HG02623 (cell line): ENCODE measurements around the gene CERKL.
A peak's percentile ranks its signal among the peaks of the same experiment; 100 is the strongest.
"Not testable (repeated sequence)": the region's sequence is repeated elsewhere in the genome, so short reads cannot be mapped to it uniquely, and the experiment has no call there.

Source experiments
- ATAC-seq: cut with Tn5 transposase; IDR thresholded peaks from one replicate; pipeline ENCODE4 v1.9.1; 2021; ENCODE audit warnings: moderate library complexity; ENCODE audit not compliant: unreplicated experiment

Gene CERKL, protein sequence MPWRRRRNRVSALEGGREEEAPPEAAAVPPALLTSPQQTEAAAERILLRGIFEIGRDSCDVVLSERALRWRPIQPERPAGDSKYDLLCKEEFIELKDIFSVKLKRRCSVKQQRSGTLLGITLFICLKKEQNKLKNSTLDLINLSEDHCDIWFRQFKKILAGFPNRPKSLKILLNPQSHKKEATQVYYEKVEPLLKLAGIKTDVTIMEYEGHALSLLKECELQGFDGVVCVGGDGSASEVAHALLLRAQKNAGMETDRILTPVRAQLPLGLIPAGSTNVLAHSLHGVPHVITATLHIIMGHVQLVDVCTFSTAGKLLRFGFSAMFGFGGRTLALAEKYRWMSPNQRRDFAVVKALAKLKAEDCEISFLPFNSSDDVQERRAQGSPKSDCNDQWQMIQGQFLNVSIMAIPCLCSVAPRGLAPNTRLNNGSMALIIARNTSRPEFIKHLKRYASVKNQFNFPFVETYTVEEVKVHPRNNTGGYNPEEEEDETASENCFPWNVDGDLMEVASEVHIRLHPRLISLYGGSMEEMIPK

DNA sequence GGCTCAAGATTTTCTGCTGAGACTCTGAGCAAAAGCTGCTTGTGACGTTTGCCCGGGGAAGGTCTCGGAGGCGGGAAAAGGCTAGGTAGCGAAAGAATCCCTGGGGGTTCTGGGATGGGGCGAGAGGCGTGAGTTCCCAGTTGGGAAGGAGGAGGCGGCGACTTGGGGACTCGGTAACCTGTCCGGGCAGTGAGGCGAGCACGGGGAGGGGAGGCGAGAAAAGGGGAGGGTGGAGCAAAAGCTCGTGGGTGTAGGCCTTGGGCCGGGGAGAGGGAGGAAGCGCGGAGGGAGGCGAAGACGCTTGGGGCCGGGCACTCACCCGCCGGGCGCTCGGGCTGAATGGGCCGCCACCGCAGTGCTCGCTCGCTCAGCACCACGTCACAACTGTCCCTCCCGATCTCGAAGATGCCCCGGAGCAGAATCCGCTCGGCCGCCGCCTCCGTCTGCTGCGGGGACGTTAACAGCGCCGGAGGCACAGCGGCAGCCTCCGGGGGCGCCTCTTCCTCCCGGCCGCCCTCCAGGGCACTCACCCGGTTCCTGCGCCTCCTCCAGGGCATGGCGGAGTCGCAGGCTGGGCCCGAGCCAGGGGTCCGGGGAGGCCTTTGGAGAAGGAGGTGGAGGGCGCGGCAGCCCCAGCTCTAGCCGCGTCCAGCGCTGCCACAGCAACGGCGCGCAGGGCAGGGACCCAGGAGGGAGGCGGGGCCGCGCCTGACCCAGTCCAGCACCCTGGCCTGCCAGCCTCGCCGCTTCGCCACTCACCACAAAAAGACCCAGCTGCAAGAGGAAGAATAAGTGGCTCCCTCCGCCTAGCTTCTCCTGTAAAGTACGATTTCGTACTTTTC, at the start of gene CERKL:
Gene CERKL (minus strand): TSS at position 656 of the 842 bp plus-strand sequence. CDS start 99 bp downstream, at position 557.
- ATAC-seq, result peak; percentile 80

DNA sequence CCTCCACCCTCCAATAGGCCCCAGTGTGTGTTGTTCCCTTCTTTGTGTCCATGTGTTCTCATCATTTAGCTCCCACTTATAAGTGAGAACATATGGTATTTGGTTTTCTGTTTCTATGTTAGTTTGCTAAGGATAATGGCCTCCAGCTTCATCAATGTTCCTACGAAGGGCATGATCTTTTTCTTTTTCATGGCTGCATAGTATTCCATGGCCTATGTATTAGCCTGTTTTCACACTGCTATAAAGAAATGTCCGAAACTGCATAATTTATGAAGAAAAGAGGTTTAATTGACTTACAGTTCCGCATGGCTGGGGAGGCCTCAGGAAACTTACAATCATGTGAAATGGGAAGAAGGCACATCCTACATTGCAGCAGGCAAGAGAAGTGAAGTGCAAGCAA, 45.6 kb upstream of the CERKL start:
- ATAC-seq, result not testable (repeated sequence)

DNA sequence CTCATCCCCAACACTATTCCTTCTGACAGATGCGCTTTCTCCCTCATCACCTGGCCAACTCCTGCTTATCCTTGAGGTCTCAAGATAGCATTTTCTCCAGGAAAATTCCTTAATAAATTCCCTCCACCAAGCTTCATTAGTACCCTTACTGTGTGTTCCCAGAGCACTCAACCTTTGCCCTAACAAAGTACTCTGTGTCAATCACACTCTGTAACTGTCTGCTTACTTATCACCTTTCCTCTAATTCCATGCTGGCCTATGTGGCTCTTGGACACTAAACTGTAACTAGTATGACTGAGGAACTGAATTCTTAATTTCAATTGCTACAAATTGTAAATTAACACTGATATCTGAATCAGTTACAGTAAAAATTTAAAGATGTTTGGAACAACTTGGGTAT, 41.3 kb upstream of the CERKL start:
- no peak for ATAC-seq

DNA sequence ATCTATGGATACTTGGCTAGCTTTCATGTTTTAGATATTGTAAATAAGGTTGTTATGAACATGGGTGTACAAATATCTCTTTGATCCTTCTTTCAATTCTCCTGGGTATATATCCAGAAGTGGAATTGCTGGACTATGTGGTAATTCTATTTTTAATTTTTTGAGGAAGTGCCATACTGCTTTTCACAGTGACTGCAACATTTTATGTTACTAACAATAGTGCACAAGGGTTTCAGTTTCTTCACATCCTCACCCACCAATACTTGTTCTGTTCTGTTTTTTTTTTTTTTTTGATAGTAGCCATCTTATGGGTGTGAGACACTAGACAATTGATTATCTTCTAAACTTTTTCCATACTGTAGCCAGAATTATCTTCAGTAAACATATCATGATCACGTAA, 40.7 kb upstream of the CERKL start:
- ATAC-seq, result no peak

DNA sequence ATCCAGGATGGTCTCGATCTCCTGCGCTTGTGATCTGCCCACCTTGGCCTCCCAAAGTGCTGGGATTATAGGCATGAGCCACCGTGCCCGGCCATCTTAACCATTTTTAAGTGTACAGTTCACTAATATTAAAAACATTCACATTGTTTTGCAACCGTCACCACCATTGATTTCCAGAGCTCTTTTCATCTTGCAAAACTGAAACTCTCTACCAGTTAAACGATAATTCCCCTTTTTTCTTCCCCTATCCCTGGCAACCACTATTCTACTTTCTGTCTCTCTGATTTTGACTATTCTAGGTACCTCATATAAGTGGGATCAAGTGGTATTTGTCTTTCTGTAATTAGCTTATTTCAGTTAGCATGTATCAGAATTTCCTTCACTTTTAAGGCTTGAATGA, 40.2 kb upstream of the CERKL start:
- ATAC-seq, result no peak

DNA sequence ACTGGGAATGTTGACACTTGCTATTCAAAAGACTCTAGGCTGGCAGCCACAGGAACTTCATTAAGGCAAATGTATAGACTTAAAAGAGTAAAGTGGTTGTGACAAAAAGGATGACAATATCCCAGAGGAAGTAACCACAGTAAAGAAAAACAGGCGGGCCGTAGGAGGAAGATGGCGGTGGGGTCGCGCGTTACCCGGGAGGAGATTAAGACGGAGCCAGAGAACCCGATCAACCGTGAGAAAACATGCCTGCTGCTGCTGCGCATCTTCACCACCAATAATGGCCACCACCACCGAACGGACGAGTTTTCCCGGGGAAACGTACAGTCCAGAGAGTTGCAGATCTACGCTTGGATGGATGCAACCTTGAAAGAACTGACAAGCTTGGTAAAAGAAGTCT, 37.4 kb upstream of the CERKL start:
- no peak for ATAC-seq

DNA sequence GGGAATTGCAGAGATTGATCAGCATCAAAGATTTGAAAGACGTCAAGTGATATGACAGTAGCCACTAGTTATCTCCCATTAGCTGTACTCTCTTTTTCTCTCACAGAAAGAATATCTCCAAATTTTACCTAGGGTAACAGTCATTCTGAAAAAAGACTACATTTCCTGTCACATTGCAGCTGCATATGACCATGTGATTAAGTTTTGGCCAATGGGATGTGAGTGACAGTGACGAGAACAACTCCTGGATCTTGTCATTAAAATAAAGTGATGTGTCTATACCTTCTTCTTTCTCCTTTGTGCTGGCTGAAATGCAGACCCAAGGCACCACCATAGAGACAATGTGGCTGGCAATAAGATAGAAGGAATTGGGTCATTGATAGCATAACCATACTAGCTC, 34.0 kb upstream of the CERKL start:
- ATAC-seq, result no peak

DNA sequence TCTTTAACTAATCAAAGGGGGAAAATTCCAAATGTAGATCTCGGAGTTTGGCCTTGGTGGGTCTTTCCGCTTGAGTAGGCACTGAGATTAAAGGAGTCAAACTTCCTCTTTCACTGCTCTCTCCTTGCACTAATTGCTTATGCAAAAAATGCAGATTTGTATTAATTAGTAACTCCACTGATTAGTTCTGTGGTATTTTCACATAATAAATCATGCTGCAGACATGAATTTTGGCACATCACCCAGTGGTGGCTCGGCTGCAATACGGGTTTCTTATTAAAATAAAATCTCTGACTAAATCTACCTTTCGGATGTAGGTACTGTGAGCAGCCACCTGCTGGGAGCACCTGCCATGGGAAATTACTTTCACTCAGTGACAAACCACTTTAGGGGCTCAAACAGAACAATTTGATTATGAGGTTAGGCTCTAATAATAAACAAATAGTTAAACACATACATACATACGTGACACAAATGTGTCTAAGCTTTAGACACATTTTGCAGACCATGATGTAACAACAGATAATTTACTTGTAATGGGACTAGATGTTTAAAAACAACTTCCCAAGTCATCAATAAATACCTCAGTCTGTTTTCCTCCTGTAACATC, 29.8 kb upstream of the CERKL start:
- no peak for ATAC-seq

DNA sequence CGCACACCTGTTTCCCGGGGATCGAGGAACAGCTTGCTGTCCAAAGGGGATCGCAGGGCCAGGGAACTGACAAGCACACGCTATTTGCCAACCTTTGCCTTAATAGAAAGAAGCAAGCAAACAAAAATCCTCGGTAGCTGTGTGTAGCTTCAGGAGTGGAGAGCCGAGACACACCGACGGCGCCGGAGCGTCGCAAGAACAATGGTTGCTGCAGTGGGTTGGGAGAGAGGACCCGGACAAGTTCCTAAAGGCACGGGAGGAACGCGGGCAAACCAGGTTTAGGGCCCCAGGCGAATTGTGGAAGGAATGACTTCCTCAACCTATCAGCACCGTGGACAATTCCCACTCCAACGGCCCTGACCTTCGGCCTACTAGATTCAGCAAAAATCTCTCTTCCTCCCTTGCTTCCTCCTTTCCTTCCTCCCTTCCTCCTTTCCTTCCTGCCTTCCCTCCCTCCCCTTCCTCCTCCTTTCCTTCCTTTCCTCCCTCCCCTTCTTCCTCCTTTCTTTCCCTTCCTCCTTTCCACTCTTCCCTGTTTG, 28.3 kb upstream of the CERKL start:
- no peak for ATAC-seq

DNA sequence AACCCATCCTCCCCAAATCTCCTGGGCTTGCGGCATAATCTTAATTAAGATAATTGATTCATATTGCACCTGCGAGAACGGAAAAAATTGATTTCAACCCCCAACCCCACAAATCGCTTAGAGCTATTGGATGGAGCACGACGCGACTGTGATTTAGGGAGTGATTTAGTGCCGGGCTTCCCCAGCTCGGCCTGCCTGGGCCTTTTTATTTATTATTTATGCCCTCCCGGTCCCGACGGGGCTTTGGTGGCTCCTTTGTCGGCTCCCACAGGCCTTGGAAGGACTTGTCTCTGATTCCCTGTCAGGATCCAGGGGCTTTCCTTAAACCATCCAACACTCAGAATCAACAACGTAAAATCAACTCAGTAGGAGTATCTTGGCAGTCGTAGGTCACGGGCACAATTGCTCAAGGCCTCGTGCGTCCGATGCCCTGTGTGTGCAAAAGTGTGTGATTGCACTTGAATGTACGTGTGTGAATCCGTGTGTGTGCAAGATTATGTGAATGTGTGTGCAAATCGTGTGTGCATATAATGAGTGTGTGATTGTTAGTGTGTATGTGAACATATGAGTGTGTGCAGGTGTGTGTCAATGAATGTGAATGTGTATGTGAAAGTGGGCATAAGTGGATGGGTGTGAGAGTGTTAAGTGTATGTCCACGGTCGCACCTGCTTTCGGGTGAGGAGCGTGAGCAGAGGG, 27.7 kb upstream of the CERKL start:
- no peak for ATAC-seq

DNA sequence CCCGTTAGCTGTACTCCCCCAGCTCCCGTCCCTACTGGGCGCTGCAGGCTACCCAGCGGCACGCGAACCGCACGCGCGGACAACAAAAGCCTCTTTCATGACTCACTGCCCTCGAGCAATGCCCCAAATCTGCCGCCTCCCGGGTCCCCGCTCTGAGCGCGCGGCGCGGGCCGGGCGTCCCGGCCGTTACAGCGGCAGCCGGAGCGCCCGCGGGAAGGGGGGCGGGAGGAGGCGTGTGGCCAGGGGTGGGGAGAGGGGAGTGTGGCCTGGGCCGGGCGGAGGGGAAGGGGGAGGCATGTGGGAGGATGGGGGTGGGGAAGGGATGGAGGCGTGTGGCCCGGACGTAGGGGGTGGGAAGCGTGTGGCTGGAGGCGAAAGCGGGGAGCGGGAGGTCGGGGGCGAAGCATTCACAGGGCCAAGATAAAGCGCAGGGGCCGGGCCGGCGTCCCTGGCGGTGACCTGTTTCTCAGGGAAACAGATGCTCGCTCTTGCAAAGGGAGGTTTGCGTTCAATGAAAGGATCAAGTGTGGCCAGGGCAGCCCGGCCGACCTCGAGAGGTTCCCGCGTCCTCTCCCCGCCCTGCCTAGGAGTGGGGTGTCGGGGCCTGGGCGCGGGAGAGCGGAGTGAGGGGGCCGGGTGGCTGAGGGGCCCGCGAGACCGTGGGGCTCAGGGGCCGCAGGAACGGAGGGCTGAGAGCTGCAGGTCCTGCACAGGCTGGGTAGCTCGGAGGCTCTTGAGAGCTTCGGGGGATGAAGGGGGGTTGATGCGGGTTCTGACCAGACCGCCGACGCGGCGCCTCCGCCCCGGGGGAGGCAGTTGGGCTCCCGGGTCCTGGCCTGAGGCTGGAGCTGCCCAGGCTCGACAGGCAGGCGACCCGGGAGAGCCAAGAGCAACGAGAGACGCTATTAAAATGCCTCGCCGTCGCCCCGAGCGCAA, 26.9 kb upstream of the CERKL start:
- no peak for ATAC-seq

DNA sequence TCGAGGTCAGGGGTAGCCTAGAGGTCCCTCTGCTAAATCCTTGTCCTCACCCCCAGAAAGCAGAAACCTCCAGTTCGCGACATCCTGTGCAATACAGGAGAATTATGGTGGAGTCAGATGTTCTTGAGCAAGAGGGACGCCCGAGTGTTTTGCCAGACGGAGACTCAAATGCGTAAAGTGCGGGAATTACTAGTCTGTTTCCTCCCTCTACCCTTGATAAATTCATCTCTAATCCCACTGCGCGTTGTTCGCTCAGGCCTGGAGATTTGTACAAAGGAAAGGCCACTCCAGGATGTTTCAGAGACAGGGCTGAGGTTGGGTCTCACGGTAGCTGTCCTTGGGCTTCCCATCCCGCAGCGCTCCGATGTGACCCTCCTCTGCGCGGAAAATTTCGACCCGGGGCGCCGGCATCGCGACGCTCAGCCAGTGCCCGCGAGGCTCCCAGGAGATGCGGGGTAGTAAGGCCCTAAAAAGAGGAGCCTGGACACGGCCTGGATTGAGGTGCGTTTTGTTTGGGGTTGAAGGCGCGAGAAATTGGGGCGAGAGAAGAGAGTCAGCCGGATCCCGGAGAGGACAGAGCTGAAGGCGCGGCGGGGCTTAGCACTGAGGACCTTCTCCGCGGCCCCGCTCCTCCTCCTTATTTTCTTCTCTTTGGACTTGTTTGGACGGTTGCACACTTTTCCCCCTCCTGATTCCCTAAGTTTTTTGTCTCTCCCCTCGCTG, 26.1 kb upstream of the CERKL start:
- ATAC-seq, result no peak

DNA sequence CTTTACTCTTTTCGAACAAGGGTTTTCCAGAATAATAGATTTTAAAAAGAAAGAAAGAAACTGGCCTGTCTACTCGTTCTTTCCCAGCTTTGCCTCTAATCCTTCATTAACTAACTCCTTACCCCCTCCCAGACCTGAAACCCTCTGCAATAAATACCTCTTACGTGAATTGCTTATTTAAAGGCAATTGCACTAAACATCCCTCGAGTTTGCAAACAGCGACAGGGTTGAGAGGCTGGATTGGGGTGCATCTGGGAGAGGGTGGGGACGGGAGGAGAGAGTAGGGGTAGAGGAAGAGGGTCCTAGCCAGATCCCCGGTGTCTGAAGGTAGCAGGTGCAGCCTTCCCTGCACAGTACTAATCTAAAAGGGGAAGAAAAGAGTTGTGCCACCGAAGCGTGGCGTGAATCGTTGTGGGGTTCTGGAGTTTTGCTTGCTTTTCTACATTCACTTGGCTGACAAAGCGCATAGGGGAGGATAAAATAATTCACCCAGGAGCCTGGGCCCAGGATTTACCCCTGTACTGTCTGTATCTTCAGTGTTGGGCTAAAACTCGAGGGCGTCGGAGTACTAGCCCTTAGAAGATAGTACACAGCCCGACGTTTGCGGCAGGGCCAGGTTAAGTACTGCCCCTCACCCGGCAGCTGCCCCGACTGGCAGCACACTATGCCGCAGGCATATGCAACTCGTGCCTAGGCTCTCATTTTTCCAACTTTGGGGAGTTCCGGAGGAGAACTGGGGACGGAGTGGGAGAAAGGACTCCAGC, 25.3 kb upstream of the CERKL start:
- ATAC-seq, result no peak

DNA sequence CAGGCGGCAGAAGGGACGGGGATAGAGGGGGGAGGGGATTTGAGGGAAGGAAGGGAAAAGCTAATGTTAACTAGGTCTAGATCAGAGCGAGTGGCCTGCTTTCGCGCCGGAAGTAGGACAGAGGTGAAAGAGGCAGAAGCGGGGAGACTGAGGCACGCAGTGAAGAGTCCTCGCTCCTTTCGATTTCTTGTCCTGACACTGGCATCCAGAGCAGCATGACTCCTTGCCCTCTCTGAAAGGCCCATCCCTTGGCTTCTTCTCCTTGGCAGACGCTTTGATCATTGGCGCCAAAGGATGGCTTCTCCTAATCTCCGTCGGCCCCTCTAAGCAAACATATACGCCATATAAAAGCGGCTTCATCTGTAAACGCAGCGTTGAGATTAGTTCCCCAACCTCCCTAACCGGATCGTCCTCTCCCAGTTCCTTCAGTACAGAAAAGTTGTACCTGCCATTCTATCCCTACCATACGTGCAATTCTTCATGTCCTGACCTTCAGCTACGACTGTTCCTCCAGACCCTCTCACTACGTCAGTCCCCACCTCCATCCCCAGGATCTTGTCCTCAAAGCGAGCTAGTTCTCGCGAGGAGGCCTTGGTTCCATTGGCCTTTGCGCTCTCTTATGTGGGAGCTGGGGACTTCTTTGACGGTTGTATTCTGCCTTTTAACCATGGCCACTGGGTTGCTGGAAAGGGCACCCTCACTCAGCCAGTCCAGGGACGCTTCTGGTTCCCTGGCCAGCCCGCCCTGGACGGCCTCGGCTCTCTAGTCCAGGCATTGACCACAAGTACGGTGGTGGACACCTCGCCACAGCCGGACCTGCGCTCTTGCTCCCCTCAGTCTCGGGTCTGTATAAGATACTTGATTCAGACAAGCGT, 24.3 kb upstream of the CERKL start:
- no peak for ATAC-seq

DNA sequence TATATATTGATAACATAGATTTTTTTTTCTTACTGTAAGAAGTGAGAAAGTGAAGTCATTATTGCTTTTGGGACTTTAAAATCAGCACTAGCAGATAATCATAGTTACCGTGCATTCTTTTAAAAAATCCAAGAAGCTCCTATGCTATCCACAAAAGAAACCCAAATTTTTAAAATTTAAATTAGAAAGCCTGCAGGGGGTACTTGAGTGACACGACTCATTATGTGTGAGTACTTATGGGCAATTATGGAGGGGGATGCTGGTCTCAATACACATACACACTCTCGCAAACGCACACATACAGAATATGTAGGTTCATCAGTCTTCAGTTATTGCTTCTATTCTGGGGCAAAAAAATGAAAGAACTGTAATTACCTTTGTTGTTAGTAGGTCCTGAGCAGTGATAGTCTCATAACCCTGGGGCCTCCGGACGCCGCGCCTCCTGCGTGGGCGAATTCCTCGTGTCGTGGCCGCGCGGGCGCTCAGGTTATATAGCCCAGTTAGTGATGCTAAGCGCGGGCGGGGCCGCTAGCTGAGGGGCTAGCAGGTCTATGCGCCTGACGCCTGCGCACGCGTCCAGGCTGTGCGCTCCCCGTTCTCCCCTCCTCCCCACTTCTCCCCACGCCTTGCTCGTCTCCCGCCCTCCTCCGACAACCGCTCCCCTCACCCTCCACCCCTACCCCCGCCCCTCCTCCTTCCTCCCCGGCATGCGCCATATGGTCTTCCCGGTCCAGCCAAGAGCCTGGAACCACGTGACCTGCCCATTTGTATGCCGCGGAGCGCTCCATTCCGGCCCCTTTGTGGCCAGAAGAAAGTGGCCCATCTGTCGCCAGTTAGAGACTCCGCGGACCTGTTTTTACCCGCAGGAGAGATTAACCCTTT, 23.4 kb upstream of the CERKL start, which contains the start of gene NEUROD1:
Gene NEUROD1 (minus strand): TSS at position 463 of the 882 bp plus-strand sequence. CDS start 1,657 bp downstream, outside the sequence.
- ATAC-seq, result no peak

DNA sequence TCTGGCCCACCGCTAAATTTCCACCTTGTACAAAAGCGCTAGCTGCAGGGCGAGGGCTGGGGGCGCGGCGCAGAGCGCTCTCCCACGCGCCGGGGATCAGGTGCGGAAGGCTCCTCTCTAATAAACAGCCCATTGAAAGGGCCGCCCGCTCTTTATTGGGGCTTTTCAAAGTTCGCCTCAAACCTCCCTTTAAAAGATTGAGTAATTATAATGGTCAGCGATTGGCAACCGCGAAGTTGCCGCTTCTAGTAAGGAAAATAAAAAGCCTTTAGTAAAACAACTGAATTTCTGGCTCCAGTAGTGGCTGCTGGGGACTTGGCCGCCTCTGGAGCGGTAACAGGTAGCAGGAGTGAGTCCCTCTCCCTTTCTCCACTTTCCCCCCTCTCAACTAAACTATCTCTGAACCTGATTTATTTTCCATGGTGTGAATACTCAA, 22.7 kb upstream of the CERKL start:
- ATAC-seq, result no peak
